ENCODE data around the gene FNIP1.

The FNIP1 gene

DNA sequence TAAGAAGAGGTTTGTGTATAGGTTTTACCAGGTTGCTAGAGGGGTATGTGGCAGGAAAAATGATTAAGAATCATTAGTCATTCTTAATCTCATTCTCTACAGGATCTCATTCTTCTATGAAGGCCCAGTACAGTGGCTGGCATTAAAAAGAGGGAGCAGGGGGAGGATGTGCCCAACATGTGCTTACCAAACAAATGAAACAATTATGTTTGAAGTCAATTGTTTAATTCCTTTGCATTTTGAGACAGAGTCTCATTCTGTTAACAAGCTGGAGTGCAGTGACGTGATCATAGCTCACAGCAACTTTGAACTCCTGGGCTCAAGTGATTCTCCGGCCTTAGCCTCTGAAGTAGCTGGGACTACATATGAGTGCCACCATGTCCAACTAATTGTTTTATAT lies 23.0 kb downstream of the FNIP1 start:
- Histone ChIP-seq H3K9me3 (ENCODE audit: control insufficient read depth in 5 of 5, low read length in 5 of 5) (no peaks in the 10 kb centered on the region), H3K4me3 (ENCODE audit: low read depth in 1 of 5, low read length in 5 of 5) (no peak overlapping the region), H3K36me3 (ENCODE audit: control insufficient read depth in 5 of 5, insufficient read depth in 5 of 5, low read length in 5 of 5) (no peaks in the 10 kb centered on the region), H3K27ac (ENCODE audit: low read depth, low read length) (no peak overlapping the region), H3K4me1 (ENCODE audit: control insufficient read depth in 5 of 5, insufficient read depth in 5 of 5, low read length in 5 of 5) (peaks cover 0 to 35% (median 12%) of the 10 kb centered on the region in 5 donors), H3K9ac (ENCODE audit: low read length in 5 of 5) (no peak overlapping the region), H3K27me3 (ENCODE audit: control insufficient read depth in 5 of 5, insufficient read depth in 4 of 5, low read length in 5 of 5) (no peaks in the 10 kb centered on the region)

GRCh38 chr5:131771692-131772091 lies 25.1 kb downstream of the FNIP1 start:
- Histone ChIP-seq H3K4me1 (ENCODE audit: control insufficient read depth in 5 of 5, insufficient read depth in 5 of 5, low read length in 5 of 5) (peaks cover 0 to 34% (median 12%) of the 10 kb centered on the region in 5 donors), H3K27ac (ENCODE audit: low read depth, low read length) (no peak overlapping the region), H3K4me3 (ENCODE audit: low read depth in 1 of 5, low read length in 5 of 5) (no peak overlapping the region), H3K9ac (ENCODE audit: low read length in 5 of 5) (no peak overlapping the region), H3K27me3 (ENCODE audit: control insufficient read depth in 5 of 5, insufficient read depth in 4 of 5, low read length in 5 of 5) (no peaks in the 10 kb centered on the region), H3K9me3 (ENCODE audit: control insufficient read depth in 5 of 5, low read length in 5 of 5) (no peaks in the 10 kb centered on the region), H3K36me3 (ENCODE audit: control insufficient read depth in 5 of 5, insufficient read depth in 5 of 5, low read length in 5 of 5) (no peaks in the 10 kb centered on the region)

GRCh38 chr5:131769961-131770360 lies 26.9 kb downstream of the FNIP1 start:
- peaks cover 0 to 32% (median 9%) of the 10 kb centered on the region in 5 donors for H3K4me1 ChIP-seq (ENCODE audit: control insufficient read depth in 5 of 5, insufficient read depth in 5 of 5, low read length in 5 of 5)
- H3K4me3 ChIP-seq (ENCODE audit: low read depth in 1 of 5, low read length in 5 of 5), result no peak overlapping the region
- no peaks in the 10 kb centered on the region for H3K36me3 ChIP-seq (ENCODE audit: control insufficient read depth in 5 of 5, insufficient read depth in 5 of 5, low read length in 5 of 5)
- H3K27me3 ChIP-seq (ENCODE audit: control insufficient read depth in 5 of 5, insufficient read depth in 4 of 5, low read length in 5 of 5), result no peaks in the 10 kb centered on the region
- H3K9ac ChIP-seq (ENCODE audit: low read length in 5 of 5), result no peak overlapping the region
- H3K9me3 ChIP-seq (ENCODE audit: control insufficient read depth in 5 of 5, low read length in 5 of 5), result no peaks in the 10 kb centered on the region
- H3K27ac ChIP-seq (ENCODE audit: low read depth, low read length), result no peak overlapping the region

GRCh38 chr5:131769336-131769735 lies 27.5 kb downstream of the FNIP1 start:
- no peak overlapping the region for H3K9ac ChIP-seq (ENCODE audit: low read length in 5 of 5)
- no peak overlapping the region for H3K4me3 ChIP-seq (ENCODE audit: low read depth in 1 of 5, low read length in 5 of 5)
- no peaks in the 10 kb centered on the region for H3K9me3 ChIP-seq (ENCODE audit: control insufficient read depth in 5 of 5, low read length in 5 of 5)
- peaks cover 0 to 34% (median 9%) of the 10 kb centered on the region in 5 donors for H3K4me1 ChIP-seq (ENCODE audit: control insufficient read depth in 5 of 5, insufficient read depth in 5 of 5, low read length in 5 of 5)
- H3K27ac ChIP-seq (ENCODE audit: low read depth, low read length), result no peak overlapping the region
- no peaks in the 10 kb centered on the region for H3K27me3 ChIP-seq (ENCODE audit: control insufficient read depth in 5 of 5, insufficient read depth in 4 of 5, low read length in 5 of 5)
- no peaks in the 10 kb centered on the region for H3K36me3 ChIP-seq (ENCODE audit: control insufficient read depth in 5 of 5, insufficient read depth in 5 of 5, low read length in 5 of 5)

DNA sequence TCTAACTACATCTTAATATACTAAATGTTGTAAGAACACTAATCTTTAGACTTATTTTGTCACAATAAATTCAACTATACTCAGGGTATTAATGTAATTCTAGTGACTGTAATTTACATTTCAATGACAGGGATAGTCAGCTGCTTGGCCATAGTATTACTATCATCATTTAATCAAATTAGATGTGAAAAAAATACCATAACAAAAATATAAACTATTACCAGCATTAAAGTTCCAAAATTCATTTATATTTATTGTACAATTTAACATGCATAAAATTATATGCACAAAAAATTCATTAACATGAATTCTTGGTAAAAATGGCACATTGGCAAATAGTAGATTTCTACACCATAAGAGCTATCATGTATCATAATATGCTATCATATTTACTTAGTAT lies 28.9 kb downstream of the FNIP1 start:
- Histone ChIP-seq H3K27me3 (ENCODE audit: control insufficient read depth in 5 of 5, insufficient read depth in 4 of 5, low read length in 5 of 5) (no peaks in the 10 kb centered on the region), H3K9ac (ENCODE audit: low read length in 5 of 5) (no peak overlapping the region), H3K9me3 (ENCODE audit: control insufficient read depth in 5 of 5, low read length in 5 of 5) (peaks cover 0 to 7% (median 3%) of the 10 kb centered on the region in 5 donors), H3K4me1 (ENCODE audit: control insufficient read depth in 5 of 5, insufficient read depth in 5 of 5, low read length in 5 of 5) (peaks cover 0 to 34% (median 9%) of the 10 kb centered on the region in 5 donors), H3K4me3 (ENCODE audit: low read depth in 1 of 5, low read length in 5 of 5) (no peak overlapping the region), H3K27ac (ENCODE audit: low read depth, low read length) (no peak overlapping the region), H3K36me3 (ENCODE audit: control insufficient read depth in 5 of 5, insufficient read depth in 5 of 5, low read length in 5 of 5) (peaks cover 0 to 3% (median 2%) of the 10 kb centered on the region in 5 donors)

DNA sequence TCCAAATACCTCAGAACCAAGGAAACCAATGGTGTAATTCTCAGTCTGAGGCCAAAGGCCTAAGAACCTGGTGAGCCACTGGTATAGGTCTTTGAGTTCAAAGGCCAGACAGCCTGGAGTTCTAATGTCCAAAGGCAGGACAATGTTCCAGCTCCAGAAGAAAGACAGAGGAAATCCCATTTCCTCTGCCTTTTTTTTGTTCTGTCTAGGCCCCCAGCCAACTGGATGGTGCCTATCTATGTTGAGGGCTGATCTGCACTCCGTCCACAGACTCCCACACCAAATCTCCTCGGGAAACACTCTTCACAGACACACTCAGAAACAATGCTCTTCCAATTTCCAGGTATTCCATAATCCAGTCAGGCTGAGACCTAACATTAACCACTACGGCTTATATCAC lies 30.1 kb downstream of the FNIP1 start:
- Histone ChIP-seq H3K27me3 (ENCODE audit: control insufficient read depth in 5 of 5, insufficient read depth in 4 of 5, low read length in 5 of 5) (no peaks in the 10 kb centered on the region), H3K27ac (ENCODE audit: low read depth, low read length) (no peak overlapping the region), H3K36me3 (ENCODE audit: control insufficient read depth in 5 of 5, insufficient read depth in 5 of 5, low read length in 5 of 5) (peaks cover 0 to 3% (median 2%) of the 10 kb centered on the region in 5 donors), H3K9me3 (ENCODE audit: control insufficient read depth in 5 of 5, low read length in 5 of 5) (peaks cover 0 to 7% (median 3%) of the 10 kb centered on the region in 5 donors), H3K4me3 (ENCODE audit: low read depth in 1 of 5, low read length in 5 of 5) (no peak overlapping the region), H3K4me1 (ENCODE audit: control insufficient read depth in 5 of 5, insufficient read depth in 5 of 5, low read length in 5 of 5) (peaks cover 0 to 32% (median 6%) of the 10 kb centered on the region in 5 donors), H3K9ac (ENCODE audit: low read length in 5 of 5) (no peak overlapping the region)

GRCh38 chr5:131765261-131765660 lies 31.6 kb downstream of the FNIP1 start:
- H3K27me3 ChIP-seq (ENCODE audit: control insufficient read depth in 5 of 5, insufficient read depth in 4 of 5, low read length in 5 of 5), result no peaks in the 10 kb centered on the region
- peaks cover 0 to 28% (median 7%) of the 10 kb centered on the region in 5 donors for H3K4me1 ChIP-seq (ENCODE audit: control insufficient read depth in 5 of 5, insufficient read depth in 5 of 5, low read length in 5 of 5)
- H3K9me3 ChIP-seq (ENCODE audit: control insufficient read depth in 5 of 5, low read length in 5 of 5), result peaks cover 0 to 7% (median 3%) of the 10 kb centered on the region in 5 donors
- no peak overlapping the region for H3K27ac ChIP-seq (ENCODE audit: low read depth, low read length)
- peaks cover 0 to 3% (median 2%) of the 10 kb centered on the region in 5 donors for H3K36me3 ChIP-seq (ENCODE audit: control insufficient read depth in 5 of 5, insufficient read depth in 5 of 5, low read length in 5 of 5)
- H3K4me3 ChIP-seq (ENCODE audit: low read depth in 1 of 5, low read length in 5 of 5), result no peak overlapping the region
- H3K9ac ChIP-seq (ENCODE audit: low read length in 5 of 5), result no peak overlapping the region

DNA sequence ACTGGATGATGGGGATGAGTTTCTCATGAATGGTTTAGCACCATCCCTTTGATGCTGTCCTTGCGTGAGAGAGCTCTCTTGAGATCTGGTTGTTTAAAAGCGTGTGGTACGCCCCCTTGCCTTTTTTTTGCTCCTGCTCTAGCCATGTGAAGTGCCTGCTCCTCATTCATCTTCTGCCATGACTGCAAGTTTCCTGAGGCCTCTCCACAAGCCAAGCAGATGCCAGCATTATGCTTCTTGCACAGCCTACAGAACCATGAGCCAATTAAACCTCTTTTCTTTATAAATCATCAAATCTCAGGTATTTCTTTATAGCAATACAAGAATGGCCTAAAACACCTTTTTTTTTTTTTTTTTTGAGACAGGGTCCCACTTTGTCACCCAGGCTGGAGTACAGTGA lies 32.8 kb downstream of the FNIP1 start:
- Histone ChIP-seq H3K27ac (ENCODE audit: low read depth, low read length) (no peak overlapping the region), H3K27me3 (ENCODE audit: control insufficient read depth in 5 of 5, insufficient read depth in 4 of 5, low read length in 5 of 5) (no peaks in the 10 kb centered on the region), H3K4me1 (ENCODE audit: control insufficient read depth in 5 of 5, insufficient read depth in 5 of 5, low read length in 5 of 5) (peaks cover 0 to 21% (median 7%) of the 10 kb centered on the region in 5 donors), H3K9me3 (ENCODE audit: control insufficient read depth in 5 of 5, low read length in 5 of 5) (peaks cover 0 to 7% (median 3%) of the 10 kb centered on the region in 5 donors), H3K4me3 (ENCODE audit: low read depth in 1 of 5, low read length in 5 of 5) (no peak overlapping the region), H3K9ac (ENCODE audit: low read length in 5 of 5) (no peak overlapping the region), H3K36me3 (ENCODE audit: control insufficient read depth in 5 of 5, insufficient read depth in 5 of 5, low read length in 5 of 5) (peaks cover 0 to 3% (median 2%) of the 10 kb centered on the region in 5 donors)

DNA sequence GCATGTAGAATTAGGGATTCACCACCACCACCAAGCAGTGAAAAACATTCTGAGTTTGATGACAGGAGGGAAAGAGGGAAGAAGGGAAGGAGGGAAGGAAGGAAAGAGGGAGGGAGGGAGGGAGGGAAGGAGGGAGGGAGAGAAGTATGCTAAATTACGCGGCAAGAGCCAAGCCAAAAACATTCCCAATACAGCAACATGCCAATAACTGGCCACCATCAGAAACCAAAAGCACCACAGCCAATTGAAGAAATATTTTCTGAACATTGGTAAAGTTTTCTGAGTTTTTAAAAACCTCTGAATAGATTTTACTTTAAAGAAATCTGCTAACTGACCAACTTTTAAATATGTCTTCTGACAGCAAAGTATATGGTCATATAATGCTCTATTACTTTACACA lies 36.0 kb downstream of the FNIP1 start:
- Histone ChIP-seq H3K4me1 (ENCODE audit: control insufficient read depth in 5 of 5, insufficient read depth in 5 of 5, low read length in 5 of 5) (peaks cover 0 to 36% (median 13%) of the 10 kb centered on the region in 5 donors), H3K9me3 (ENCODE audit: control insufficient read depth in 5 of 5, low read length in 5 of 5) (peaks cover 0 to 7% (median 3%) of the 10 kb centered on the region in 5 donors), H3K4me3 (ENCODE audit: low read depth in 1 of 5, low read length in 5 of 5) (no peak overlapping the region), H3K27ac (ENCODE audit: low read depth, low read length) (no peak overlapping the region), H3K27me3 (ENCODE audit: control insufficient read depth in 5 of 5, insufficient read depth in 4 of 5, low read length in 5 of 5) (no peaks in the 10 kb centered on the region), H3K9ac (ENCODE audit: low read length in 5 of 5) (no peak overlapping the region), H3K36me3 (ENCODE audit: control insufficient read depth in 5 of 5, insufficient read depth in 5 of 5, low read length in 5 of 5) (peaks cover 0 to 3% (median 2%) of the 10 kb centered on the region in 5 donors)

GRCh38 chr5:131759704-131760103 lies 37.1 kb downstream of the FNIP1 start:
- Histone ChIP-seq H3K27me3 (ENCODE audit: control insufficient read depth in 5 of 5, insufficient read depth in 4 of 5, low read length in 5 of 5) (no peaks in the 10 kb centered on the region), H3K36me3 (ENCODE audit: control insufficient read depth in 5 of 5, insufficient read depth in 5 of 5, low read length in 5 of 5) (peaks cover 0 to 3% (median 2%) of the 10 kb centered on the region in 5 donors), H3K27ac (ENCODE audit: low read depth, low read length) (no peak overlapping the region), H3K9me3 (ENCODE audit: control insufficient read depth in 5 of 5, low read length in 5 of 5) (peaks cover 0 to 7% (median 3%) of the 10 kb centered on the region in 5 donors), H3K4me1 (ENCODE audit: control insufficient read depth in 5 of 5, insufficient read depth in 5 of 5, low read length in 5 of 5) (peaks cover 0 to 27% (median 13%) of the 10 kb centered on the region in 5 donors), H3K9ac (ENCODE audit: low read length in 5 of 5) (no peak overlapping the region), H3K4me3 (ENCODE audit: low read depth in 1 of 5, low read length in 5 of 5) (no peak overlapping the region)
